Fibroblast of lung (primary cell): Measurements from ENCODE around the gene REC8.

Experiments used
- EZH2 ChIP-seq: IDR thresholded peaks from 2 replicates; pipeline ENCODE4 v1.5.1; 2012; ENCODE audit warnings: low read length, control low read depth, mild to moderate bottlenecking; ENCODE audit errors: missing control alignments
- TF ChIP-seq, protein P1 (sequence below), 2 donors: IDR thresholded peaks in 1 of 2; conservative IDR thresholded peaks in 1 of 2; 1 replicate in 1 of 2; 2 replicates in 1 of 2; pipeline ENCODE4 v1.5.1; 2011 to 2012; ENCODE audit warnings: low read length in 2 of 2, control low read depth in 1 of 2, inconsistent platforms in 1 of 2, low read depth in 1 of 2, mild to moderate bottlenecking in 1 of 2

DNA sequence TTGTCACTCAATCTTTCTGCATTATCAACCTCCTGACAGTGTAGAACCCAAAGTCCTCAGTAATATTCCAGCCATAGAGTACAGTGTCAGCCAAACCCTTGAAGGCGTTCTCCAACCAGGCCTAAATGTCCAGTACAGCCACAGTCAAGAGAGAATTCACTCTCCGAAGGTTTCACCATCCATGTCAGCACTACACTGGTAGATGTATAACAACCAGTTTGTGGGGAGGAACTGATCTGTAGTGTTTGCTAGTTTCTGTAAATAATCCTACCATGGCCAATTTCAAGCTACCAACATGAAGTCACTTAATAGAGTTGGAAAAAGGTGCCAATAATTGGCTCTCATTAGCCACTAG is 44.4 kb downstream of the REC8 start:
- TF ChIP-seq, protein P1, sequence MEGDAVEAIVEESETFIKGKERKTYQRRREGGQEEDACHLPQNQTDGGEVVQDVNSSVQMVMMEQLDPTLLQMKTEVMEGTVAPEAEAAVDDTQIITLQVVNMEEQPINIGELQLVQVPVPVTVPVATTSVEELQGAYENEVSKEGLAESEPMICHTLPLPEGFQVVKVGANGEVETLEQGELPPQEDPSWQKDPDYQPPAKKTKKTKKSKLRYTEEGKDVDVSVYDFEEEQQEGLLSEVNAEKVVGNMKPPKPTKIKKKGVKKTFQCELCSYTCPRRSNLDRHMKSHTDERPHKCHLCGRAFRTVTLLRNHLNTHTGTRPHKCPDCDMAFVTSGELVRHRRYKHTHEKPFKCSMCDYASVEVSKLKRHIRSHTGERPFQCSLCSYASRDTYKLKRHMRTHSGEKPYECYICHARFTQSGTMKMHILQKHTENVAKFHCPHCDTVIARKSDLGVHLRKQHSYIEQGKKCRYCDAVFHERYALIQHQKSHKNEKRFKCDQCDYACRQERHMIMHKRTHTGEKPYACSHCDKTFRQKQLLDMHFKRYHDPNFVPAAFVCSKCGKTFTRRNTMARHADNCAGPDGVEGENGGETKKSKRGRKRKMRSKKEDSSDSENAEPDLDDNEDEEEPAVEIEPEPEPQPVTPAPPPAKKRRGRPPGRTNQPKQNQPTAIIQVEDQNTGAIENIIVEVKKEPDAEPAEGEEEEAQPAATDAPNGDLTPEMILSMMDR (conservative IDR thresholded peaks at IDR 0.05 in 1 of 2, IDR thresholded peaks at IDR 0.05 in 1 of 2; ENCODE audit: low read depth in 1 of 2, low read length in 2 of 2): no peak
- no peak for TF ChIP-seq EZH2
